Kidney (tissue), 14 donors: Measurements from ENCODE around the gene MPEG1. TPM values are rescaled to one million over a fixed set of nuclear protein-coding genes. Genes with fewer than 3 reads are reported as not detected.

ENCODE experiments used
- DNase-seq, 5 donors: peaks; one replicate each; pipeline ENCODE4 v3.0.0-alpha.2; 2013 to 2020
- FAIRE-seq: peaks from 2 replicates; lab custom pipeline; 2012; peaks lifted over from hg19 to GRCh38; lab: Jason Lieb, UNC
- H3K27ac ChIP-seq, 2 donors: one replicate each; pipeline ENCODE4 v1.7.0; 2013; ENCODE audit warnings: low read depth in 2 of 2, low read length in 2 of 2, inconsistent platforms in 1 of 2
- H3K27me3 ChIP-seq: one replicate; pipeline ENCODE4 v1.7.1; 2013; ENCODE audit warnings: low read length, inconsistent platforms; ENCODE audit not compliant: control insufficient read depth, insufficient read depth
- H3K36me3 ChIP-seq, 3 donors: one replicate each; pipeline versions ENCODE4 v1.7.0 to v1.7.1; 2013; ENCODE audit warnings: low read length in 3 of 3, control low read depth in 1 of 3, inconsistent platforms in 1 of 3; ENCODE audit not compliant: insufficient read depth in 3 of 3, control insufficient read depth in 2 of 3
- H3K4me1 ChIP-seq, 3 donors: one replicate each; pipeline versions ENCODE4 v1.7.0 to v1.7.1; 2013; ENCODE audit warnings: low read length in 3 of 3, inconsistent platforms in 1 of 3, low read depth in 1 of 3; ENCODE audit not compliant: control insufficient read depth in 2 of 3, insufficient read depth in 2 of 3
- H3K4me3 ChIP-seq, 3 donors: one replicate each; pipeline versions ENCODE4 v1.7.0 to v1.8.1; 2013; ENCODE audit warnings: low read length in 3 of 3, control low read depth in 1 of 3, inconsistent platforms in 1 of 3
- H3K9ac ChIP-seq, 3 donors: one replicate each; pipeline versions ENCODE4 v1.7.0 to v1.7.1; 2013; ENCODE audit warnings: low read length in 3 of 3, control low read depth in 1 of 3, inconsistent platforms in 1 of 3
- H3K9me3 ChIP-seq, 3 donors: one replicate each; pipeline versions ENCODE4 v1.7.0 to v1.7.1; 2013; ENCODE audit warnings: low read length in 3 of 3, control low read depth in 1 of 3, inconsistent platforms in 1 of 3; ENCODE audit not compliant: control insufficient read depth in 2 of 3, insufficient read depth in 1 of 3
- CTCF ChIP-seq: IDR thresholded peaks from 3 replicates; pipeline ENCODE4 v1.5.1; 2012; ENCODE audit warnings: mild to moderate bottlenecking, moderate library complexity, borderline replicate concordance; ENCODE audit not compliant: insufficient read depth; ENCODE audit errors: extremely low read depth
- intact Hi-C: fragments of 100-400 bp; cut with DNase I; formaldehyde crosslinking; loops from one replicate; pipeline ENCODE4 v1.11.1; 2022
- polyA plus RNA-seq: library from polyadenylated mRNA; stranded (reverse); fragments of 350-450 nt; fragmentation: Illumina TruSeq; extraction: RNeasy Lipid Tissue Mini Kit (QIAGEN cat#74804); gene quantifications from one replicate; pipeline ENCODE4 v1.2.3, GENCODE V29; 2014; ENCODE audit warnings: low read depth, low replicate concordance; ENCODE audit not compliant: insufficient read depth
- total RNA-seq: library from RNA; stranded (reverse); fragmentation: NEBNext Ultra II Directional; extraction: Animal tissue kit (Norgen Biotek cat#: 25700); gene quantifications from one replicate; pipeline ENCODE4 v1.2.1, GENCODE V29; 2021
- donor health status: control.
- donor health status: control.
- donor health status: control.
- donor health status: control.
- donor health status: control.
- donor health status: DM: yes; HTN: yes; CAD: no.
- donor health status: Normal renal cell carcinoma (clear cell type).

Gene MPEG1
- total and polyA plus RNA-seq, 2 donors from 2014 or later = 2.6 to 33.1 TPM

- Histone ChIP-seq H3K9ac (no peak overlapping the region), H3K36me3 (no peaks in the 10 kb centered on the region), H3K27ac (peak overlapping the region; percentile 45 to 68), H3K9me3 (no peaks in the 10 kb centered on the region), H3K4me1 (peaks cover 6 to 29% (median 10%) of the 10 kb centered on the region in 3 donors), H3K27me3 (no peaks in the 10 kb centered on the region), H3K4me3 (peak overlapping the region; percentile 1 to 12 (median 10))
- DNase-seq (peak in 1 of 5 donors; percentile 31), FAIRE-seq (no peak)
- intact Hi-C loops = loop anchor here (5.0 kb wide), 2 partner anchors 33 to 113 kb away; no protein-coding TSS in a partner anchor
- TF ChIP-seq CTCF = no peak
These were observed 38.1 kb downstream of the MPEG1 start for GRCh38 chr11:59174664-59175033.

GRCh38 chr11:59173964-59174663 is 38.6 kb downstream of the MPEG1 start:
- TF ChIP-seq CTCF = no peak
- H3K27ac ChIP-seq = peak overlapping the region; percentile 68 to 81
- no peak for FAIRE-seq
- H3K27me3 ChIP-seq = no peaks in the 10 kb centered on the region
- H3K9ac ChIP-seq = peak overlapping the region in 2 of 3 donors; percentile 7 to 57
- intact Hi-C loops = loop anchor here (5.0 kb wide), 2 partner anchors 33 to 113 kb away; no protein-coding TSS in a partner anchor
- peak overlapping the region; percentile 73 to 86 (median 77) for H3K4me3 ChIP-seq
- no peaks in the 10 kb centered on the region for H3K9me3 ChIP-seq
- peaks cover 6 to 29% (median 10%) of the 10 kb centered on the region in 3 donors for H3K4me1 ChIP-seq
- no peaks in the 10 kb centered on the region for H3K36me3 ChIP-seq
- peak; percentile 52 to 85 (median 72) for DNase-seq

GRCh38 chr11:59173080-59173963 is 39.4 kb downstream of the MPEG1 start:
- intact Hi-C loops = loop anchor here (5.0 kb wide), 2 partner anchors 34 to 114 kb away; no protein-coding TSS in a partner anchor
- Histone ChIP-seq H3K9me3 (no peaks in the 10 kb centered on the region), H3K27me3 (no peaks in the 10 kb centered on the region), H3K9ac (peak overlapping the region; percentile 51 to 67 (median 57)), H3K4me1 (peaks cover 6 to 29% (median 10%) of the 10 kb centered on the region in 3 donors), H3K36me3 (no peaks in the 10 kb centered on the region), H3K27ac (peak overlapping the region; percentile 68 to 81), H3K4me3 (peak overlapping the region; percentile 73 to 86 (median 77))
- peak; percentile 81 to 90 (median 86) for DNase-seq
- TF ChIP-seq CTCF = no peak
- no peak for FAIRE-seq
